Mammary epithelial cell (primary cell): Measurements from ENCODE around the gene TRIOBP.

Source experiments
- EZH2 ChIP-seq: IDR thresholded peaks from 2 replicates; pipeline ENCODE4 v1.6.1; 2012; ENCODE audit warnings: low read length, inconsistent platforms, borderline replicate concordance
- TF ChIP-seq, protein P1 (sequence below), 2 donors: IDR thresholded peaks in 1 of 2; conservative IDR thresholded peaks in 1 of 2; 2 replicates each; pipeline ENCODE4 v1.5.1; 2011 to 2012; ENCODE audit warnings: inconsistent platforms in 2 of 2, low read length in 2 of 2, mild to moderate bottlenecking in 2 of 2, control low read depth in 1 of 2, low read depth in 1 of 2; ENCODE audit not compliant: insufficient read depth in 1 of 2; ENCODE audit errors: extremely low read depth in 1 of 2

DNA sequence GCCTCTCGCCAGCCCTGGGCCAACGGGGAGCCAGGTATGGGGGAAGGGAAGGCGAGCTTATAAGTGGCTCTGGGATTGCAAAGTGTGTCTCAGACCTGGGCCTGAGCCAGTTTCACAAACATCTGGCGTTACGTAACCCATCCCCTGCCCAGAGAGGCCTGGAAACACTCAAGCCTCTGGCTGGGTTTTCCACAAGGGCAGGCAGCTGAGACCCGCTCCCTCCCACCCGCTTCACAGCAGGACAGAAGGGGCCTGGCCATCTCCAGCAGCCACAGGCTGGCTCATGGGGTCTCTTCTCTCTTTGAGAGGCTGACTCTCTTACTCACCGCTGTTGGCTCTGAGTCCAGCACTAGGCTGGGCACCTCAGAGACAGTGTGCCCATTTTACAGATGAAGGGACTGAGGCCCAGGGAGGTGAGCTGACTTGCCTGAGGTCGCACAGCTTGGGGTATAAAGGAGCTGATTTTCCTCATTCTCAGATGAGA is 44.5 kb downstream of the TRIOBP start:
- TF ChIP-seq, protein P1, sequence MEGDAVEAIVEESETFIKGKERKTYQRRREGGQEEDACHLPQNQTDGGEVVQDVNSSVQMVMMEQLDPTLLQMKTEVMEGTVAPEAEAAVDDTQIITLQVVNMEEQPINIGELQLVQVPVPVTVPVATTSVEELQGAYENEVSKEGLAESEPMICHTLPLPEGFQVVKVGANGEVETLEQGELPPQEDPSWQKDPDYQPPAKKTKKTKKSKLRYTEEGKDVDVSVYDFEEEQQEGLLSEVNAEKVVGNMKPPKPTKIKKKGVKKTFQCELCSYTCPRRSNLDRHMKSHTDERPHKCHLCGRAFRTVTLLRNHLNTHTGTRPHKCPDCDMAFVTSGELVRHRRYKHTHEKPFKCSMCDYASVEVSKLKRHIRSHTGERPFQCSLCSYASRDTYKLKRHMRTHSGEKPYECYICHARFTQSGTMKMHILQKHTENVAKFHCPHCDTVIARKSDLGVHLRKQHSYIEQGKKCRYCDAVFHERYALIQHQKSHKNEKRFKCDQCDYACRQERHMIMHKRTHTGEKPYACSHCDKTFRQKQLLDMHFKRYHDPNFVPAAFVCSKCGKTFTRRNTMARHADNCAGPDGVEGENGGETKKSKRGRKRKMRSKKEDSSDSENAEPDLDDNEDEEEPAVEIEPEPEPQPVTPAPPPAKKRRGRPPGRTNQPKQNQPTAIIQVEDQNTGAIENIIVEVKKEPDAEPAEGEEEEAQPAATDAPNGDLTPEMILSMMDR (conservative IDR thresholded peaks at IDR 0.05 in 1 of 2, IDR thresholded peaks at IDR 0.05 in 1 of 2; ENCODE audit: extremely low read depth in 1 of 2, insufficient read depth in 1 of 2, low read depth in 1 of 2, low read length in 2 of 2): no peak
- TF ChIP-seq EZH2: no peak
